Heart left ventricle (tissue), 16 donors: ENCODE results near the gene PRDX2. TPM values are rescaled to one million over a fixed set of nuclear protein-coding genes. Genes with fewer than 3 reads are reported as not detected.

ENCODE experiments used
- ATAC-seq, 4 donors: fragments of 200-7000 bp; cut with Tn5 transposase; one replicate each; pipeline ENCODE4 v1.9.1; 2020 to 2022; ENCODE audit warnings: moderate library complexity in 4 of 4, mild to moderate bottlenecking in 3 of 4, moderate number of reproducible peaks in 1 of 4
- DNase-seq, 5 donors: peaks; one replicate each; pipeline ENCODE4 v3.0.0-alpha.2; 2020
- H3K27ac ChIP-seq, 12 donors: fragments of 200-600 bp; sonication (generic) in 4 of 12; one replicate each; pipeline versions ENCODE4 v1.5.0 to v1.8.0; 2016 to 2022; ENCODE audit warnings: mild to moderate bottlenecking in 2 of 12
- H3K27me3 ChIP-seq, 9 donors: fragments of 200-600 bp; sonication (generic) in 2 of 9; one replicate each; pipeline versions ENCODE4 v1.5.1 to v1.8.0; 2016 to 2022; ENCODE audit warnings: mild to moderate bottlenecking in 3 of 9
- H3K36me3 ChIP-seq, 9 donors: fragments of 200-600 bp; sonication (generic) in 2 of 9; one replicate each; pipeline versions ENCODE4 v1.5.0 to v1.8.0; 2018 to 2022; ENCODE audit warnings: mild to moderate bottlenecking in 2 of 9
- H3K4me1 ChIP-seq, 12 donors: fragments of 200-600 bp; sonication (generic) in 4 of 12; one replicate each; pipeline versions ENCODE4 v1.5.0 to v1.8.0; 2016 to 2022; ENCODE audit warnings: mild to moderate bottlenecking in 3 of 12
- H3K4me3 ChIP-seq, 12 donors: fragments of 200-600 bp; sonication (generic) in 4 of 12; one replicate each; pipeline versions ENCODE4 v1.5.0 to v1.8.0; 2017 to 2022; ENCODE audit warnings: mild to moderate bottlenecking in 9 of 12, moderate library complexity in 4 of 12
- H3K9me3 ChIP-seq, 12 donors: fragments of 200-600 bp; sonication (generic) in 4 of 12; one replicate each; pipeline versions ENCODE4 v1.5.0 to v1.8.0; 2016 to 2022; ENCODE audit warnings: mild to moderate bottlenecking in 1 of 12
- CTCF ChIP-seq, 12 donors: fragments of 200-600 bp; sonication (generic) in 4 of 12; IDR thresholded peaks; one replicate each; pipeline versions ENCODE4 v1.5.0 to v1.8.0; 2018 to 2022; ENCODE audit warnings: antibody characterized with exemption in 12 of 12, mild to moderate bottlenecking in 5 of 12
- POLR2A ChIP-seq, 2 donors: fragments of 450-650 bp; IDR thresholded peaks; one replicate each; pipeline ENCODE4 v1.6.1; 2017; ENCODE audit warnings: antibody characterized with exemption in 2 of 2, mild to moderate bottlenecking in 2 of 2, moderate library complexity in 2 of 2
- WGBS, 4 donors: extraction: QIAGEN DNeasy Blood & Tissue Kit in 2 of 4; methylation state at CpG; one replicate each; pipeline versions ENCODE4 v1.1.5 to v1.1.7; 2013 to 2018; 5-methylcytosine and 5-hydroxymethylcytosine counted together
- intact Hi-C, 10 donors: fragments of 100-400 bp; cut with DNase I; formaldehyde crosslinking; loops; one replicate each; pipeline versions ENCODE4 v1.11.1 to v1.14.2; 2022
- polyA plus RNA-seq, 2 donors: library from polyadenylated mRNA; stranded (reverse); fragments of 200-250 nt; gene quantifications; one replicate each; pipeline ENCODE4 v1.2.3, GENCODE V29; 2013
- total RNA-seq, 9 donors: library from RNA; depleted of rRNA in 2 of 9; stranded (reverse); fragments of >200 nt in 2 of 9; fragmentation: NEBNext Ultra II Directional in 3 of 9; extraction: Animal tissue kit (Norgen Biotek cat#: 25700) in 3 of 9; gene quantifications; one replicate each; pipeline versions ENCODE4 v1.1.0 to v1.2.4, GENCODE V29; 2016 to 2023
- donor health status: ischemic (EF 13 %, LVEDD 7.1; RV severe dilation, severe dysfunction).
- donor health status: healthy with polysubstance abuse.
- donor health status: DM: no; HTN: yes; CAD: no.
- donor health status: DM: no; HTN: no; CAD: no.
- donor health status: ischemic (EF 25% LVEDD 6.9; RV normal size, moderate dysfunction).
- donor health status: ischemic (EF 25% LVEDD 5.7; RV mildly dilated, moderate dysfunction).
- donor health status: healthy.
- donor health status: DM: yes; HTN: yes; CAD: no.
- donor health status: ischemic (EF 35%, LVEDD 5.7; RV mildly dilated, moderate dysfunction).
- donor health status: nonischemic (EF 11% LVEDD 7.7; RV severe dilation, severe dysfunction).
- donor health status: DM: yes; HTN: yes; CAD: no.
- donor health status: PGD.
- donor health status: ischemic (EF 29% LVEDD 5.4; RV normal size, mild dysfunction).
- donor health status: nonischemic (EF 23%, LVEDD 6.1; RV moderate dilation, normal function).

Gene PRDX2
- total and polyA plus RNA-seq, 11 donors = 435 to 1,432 (median 645) TPM

GRCh38 chr19:12843999-12844732, 42.6 kb upstream of the PRDX2 start:
- no peak for ATAC-seq
- Histone ChIP-seq H3K4me3 (no peak overlapping the region), H3K27me3 (peaks cover 20 to 66% (median 50%) of the 10 kb centered on the region in 9 donors), H3K4me1 (peaks cover 0 to 19% (median 6%) of the 10 kb centered on the region in 12 donors), H3K9me3 (no peaks in the 10 kb centered on the region), H3K27ac (no peak overlapping the region), H3K36me3 (no peaks in the 10 kb centered on the region)
- 82 to 91% (median 87%) methylated on average over 3 of the region's 3 CpGs for WGBS, 4 donors
- TF ChIP-seq POLR2A (IDR thresholded peaks at IDR 0.05) = no peak
- no peak for TF ChIP-seq CTCF (IDR thresholded peaks at IDR 0.05)
- intact Hi-C loops = loop anchor here in 4 of 10 donors (5.0 to 10.0 kb wide), 4 partner anchors 37 to 279 kb away; partner anchors contain the start of gene RNASEH2A (in 1 of the 4)
- DNase-seq = no peak

- peaks cover 22 to 74% (median 58%) of the 10 kb centered on the region in 9 donors for H3K27me3 ChIP-seq
- no peaks in the 10 kb centered on the region for H3K9me3 ChIP-seq
- no peak for DNase-seq
- H3K27ac ChIP-seq = no peak overlapping the region
- no peaks in the 10 kb centered on the region for H3K36me3 ChIP-seq
- intact Hi-C loops = loop anchor here in 4 of 10 donors (5.0 to 10.0 kb wide), 4 partner anchors 36 to 279 kb away; partner anchors contain the start of gene RNASEH2A (in 1 of the 4)
- WGBS, 4 donors = 81 to 88% (median 83%) methylated on average over 4 to 11 of the region's 11 CpGs
- H3K4me3 ChIP-seq = no peak overlapping the region
- TF ChIP-seq CTCF (IDR thresholded peaks at IDR 0.05) (no peak), POLR2A (IDR thresholded peaks at IDR 0.05) (no peak)
- H3K4me1 ChIP-seq = peaks cover 0 to 24% (median 8%) of the 10 kb centered on the region in 12 donors
- no peak for ATAC-seq
Measured at GRCh38 chr19:12843328-12843727, 41.7 kb upstream of the PRDX2 start.

- Histone ChIP-seq H3K36me3 (no peaks in the 10 kb centered on the region), H3K4me3 (no peak overlapping the region), H3K4me1 (peaks cover 0 to 24% (median 7%) of the 10 kb centered on the region in 12 donors), H3K9me3 (no peaks in the 10 kb centered on the region), H3K27me3 (peaks cover 26 to 82% (median 65%) of the 10 kb centered on the region in 9 donors), H3K27ac (no peak overlapping the region)
- intact Hi-C loops = loop anchor here in 4 of 10 donors (5.0 to 10.0 kb wide), 4 partner anchors 35 to 278 kb away; partner anchors contain the start of gene RNASEH2A (in 1 of the 4)
- TF ChIP-seq POLR2A (IDR thresholded peaks at IDR 0.05) (no peak), CTCF (IDR thresholded peaks at IDR 0.05) (no peak)
- DNase-seq = no peak
- no peak for ATAC-seq
- WGBS, 4 donors = 93 to 95% (median 94%) methylated on average over 18 of the region's 18 CpGs
Measured at GRCh38 chr19:12842511-12842910, 40.9 kb upstream of the PRDX2 start.

- peak overlapping the region in 9 of 12 donors; percentile 4 to 35 (median 16) for H3K4me3 ChIP-seq
- 2 to 3% (median 2%) methylated on average over 14 to 29 of the region's 29 CpGs for WGBS, 4 donors
- peaks cover 0 to 19% (median 4%) of the 10 kb centered on the region in 12 donors for H3K4me1 ChIP-seq
- ATAC-seq = no peak
- H3K27me3 ChIP-seq = peaks cover 26 to 93% (median 78%) of the 10 kb centered on the region in 9 donors
- TF ChIP-seq CTCF (IDR thresholded peaks at IDR 0.05) (no peak), POLR2A (IDR thresholded peaks at IDR 0.05) (no peak)
- intact Hi-C loops = loop anchor here in 4 of 10 donors (5.0 to 10.0 kb wide), 4 partner anchors 34 to 276 kb away; partner anchors contain the start of gene RNASEH2A (in 1 of the 4)
- no peak for DNase-seq
- no peaks in the 10 kb centered on the region for H3K36me3 ChIP-seq
- no peak overlapping the region for H3K27ac ChIP-seq
- H3K9me3 ChIP-seq = no peaks in the 10 kb centered on the region
Measured at GRCh38 chr19:12841094-12841493, 39.5 kb upstream of the PRDX2 start.
